Measurements from ENCODE around the gene AGA.

- TF ChIP-seq GATA2 (IDR thresholded peaks at IDR 0.05; ENCODE audit: low read depth, low read length) (no peak), GATA3 (IDR thresholded peaks at IDR 0.05; ENCODE audit: low read depth, low read length) (no peak)
Measured at GRCh38 chr4:177404986-177405385, 37.3 kb downstream of the AGA start.

All from SH-SY5Y (cell line).